Tibial nerve (tissue), 4 donors: Measurements from ENCODE around the gene CTU2.

ENCODE experiments used
- EP300 ChIP-seq, 2 donors: sonication (generic); formaldehyde crosslinking; IDR thresholded peaks; one replicate each; pipeline ENCODE4 v1.6.1; 2017; ENCODE audit warnings: antibody characterized with exemption in 2 of 2, mild to moderate bottlenecking in 1 of 2
- POLR2A ChIP-seq, 2 donors: fragments of 450-650 bp; IDR thresholded peaks; one replicate each; pipeline ENCODE4 v1.6.1; 2017; ENCODE audit warnings: antibody characterized with exemption in 2 of 2, mild to moderate bottlenecking in 2 of 2, moderate library complexity in 2 of 2
- TF ChIP-seq, protein P1 (sequence below), 5 experiments: fragments of 200-600 bp in 3 of 5; fragments of 450-650 bp in 2 of 5; sonication (generic) in 3 of 5; IDR thresholded peaks; one replicate each; pipeline ENCODE4 v1.5.1; 2016 to 2019; ENCODE audit warnings: antibody characterized with exemption in 5 of 5, mild to moderate bottlenecking in 3 of 5, moderate library complexity in 2 of 5

DNA sequence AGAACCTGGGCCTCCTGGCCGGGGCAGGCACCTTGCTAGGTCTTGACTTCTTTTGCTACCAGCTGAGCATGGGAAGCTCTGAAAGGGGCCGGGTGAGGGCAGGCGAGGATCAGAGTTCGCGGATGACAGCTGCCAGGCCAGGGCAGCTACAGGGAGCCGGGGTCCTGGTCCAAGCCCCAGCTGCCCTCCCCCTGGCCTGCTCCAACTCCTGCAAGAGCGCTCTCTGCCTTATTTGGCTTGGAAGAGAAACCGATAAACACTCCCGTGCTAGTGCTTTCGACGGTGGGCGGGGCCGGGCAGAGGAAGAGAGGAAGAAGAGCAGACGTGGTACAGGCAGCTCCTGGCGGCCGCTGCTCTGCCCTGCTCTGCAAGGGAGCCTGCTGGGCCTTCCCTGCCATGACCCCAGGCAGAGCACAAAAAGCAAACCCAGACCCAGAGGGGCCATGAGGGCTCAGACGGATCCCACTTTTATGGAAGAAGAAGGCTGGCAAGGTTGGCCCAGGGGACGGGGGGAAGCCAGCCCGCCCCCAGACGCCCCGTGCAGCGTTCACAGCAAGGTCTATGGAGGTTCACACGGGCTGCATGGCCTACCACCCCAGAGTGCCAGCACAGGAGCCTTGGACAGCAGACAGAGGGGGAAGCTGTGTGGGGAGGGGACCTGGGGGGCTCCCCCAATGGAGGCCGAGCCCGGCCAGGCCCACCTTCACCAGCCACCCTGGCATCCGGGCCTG is 53.1 kb downstream of the CTU2 start:
- TF ChIP-seq, protein P1, sequence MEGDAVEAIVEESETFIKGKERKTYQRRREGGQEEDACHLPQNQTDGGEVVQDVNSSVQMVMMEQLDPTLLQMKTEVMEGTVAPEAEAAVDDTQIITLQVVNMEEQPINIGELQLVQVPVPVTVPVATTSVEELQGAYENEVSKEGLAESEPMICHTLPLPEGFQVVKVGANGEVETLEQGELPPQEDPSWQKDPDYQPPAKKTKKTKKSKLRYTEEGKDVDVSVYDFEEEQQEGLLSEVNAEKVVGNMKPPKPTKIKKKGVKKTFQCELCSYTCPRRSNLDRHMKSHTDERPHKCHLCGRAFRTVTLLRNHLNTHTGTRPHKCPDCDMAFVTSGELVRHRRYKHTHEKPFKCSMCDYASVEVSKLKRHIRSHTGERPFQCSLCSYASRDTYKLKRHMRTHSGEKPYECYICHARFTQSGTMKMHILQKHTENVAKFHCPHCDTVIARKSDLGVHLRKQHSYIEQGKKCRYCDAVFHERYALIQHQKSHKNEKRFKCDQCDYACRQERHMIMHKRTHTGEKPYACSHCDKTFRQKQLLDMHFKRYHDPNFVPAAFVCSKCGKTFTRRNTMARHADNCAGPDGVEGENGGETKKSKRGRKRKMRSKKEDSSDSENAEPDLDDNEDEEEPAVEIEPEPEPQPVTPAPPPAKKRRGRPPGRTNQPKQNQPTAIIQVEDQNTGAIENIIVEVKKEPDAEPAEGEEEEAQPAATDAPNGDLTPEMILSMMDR (IDR thresholded peaks at IDR 0.05), result peak in 1 of 5 experiments; percentile 27
- no peak for TF ChIP-seq EP300 (IDR thresholded peaks at IDR 0.05)
- no peak for TF ChIP-seq POLR2A (IDR thresholded peaks at IDR 0.05)
